Upper lobe of left lung (tissue), 4 donors: ENCODE measurements around the gene FOXP1.

Source experiments
- POLR2A ChIP-seq, 4 donors: fragments of 450-650 bp; IDR thresholded peaks; one replicate each; pipeline ENCODE4 v1.5.1; 2016 to 2017; ENCODE audit warnings: antibody characterized with exemption in 4 of 4, mild to moderate bottlenecking in 2 of 4
- TF ChIP-seq, protein P1 (sequence below), 6 experiments: fragments of 450-650 bp in 4 of 6; fragments of 200-600 bp in 2 of 6; sonication (generic) in 2 of 6; IDR thresholded peaks; one replicate each; pipeline ENCODE4 v1.5.1; 2016 to 2019; ENCODE audit warnings: antibody characterized with exemption in 6 of 6

DNA sequence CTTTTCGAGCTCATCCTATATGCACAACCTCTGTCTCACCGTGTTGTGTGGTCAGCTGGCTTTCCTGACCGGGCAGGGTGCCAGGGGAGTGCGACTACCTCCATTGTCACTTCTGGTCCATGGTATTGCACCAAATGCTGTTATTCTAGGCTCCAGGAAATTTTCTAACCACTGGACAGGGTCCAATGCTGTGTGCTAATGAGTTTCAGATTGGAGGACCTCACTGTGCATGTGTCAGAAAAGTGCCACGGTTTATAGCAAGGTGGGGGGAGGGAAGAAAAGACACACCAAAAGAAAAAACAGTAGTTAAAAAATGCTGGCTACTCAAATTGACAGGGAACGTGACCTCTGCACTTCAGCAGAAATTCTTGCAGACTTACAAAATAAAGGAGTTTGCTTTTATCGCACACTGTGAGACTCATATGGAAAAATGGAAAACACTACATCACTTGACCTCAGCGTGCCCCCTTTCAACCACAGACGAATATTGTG, 480.1 kb downstream of the FOXP1 start:
- TF ChIP-seq, protein P1, sequence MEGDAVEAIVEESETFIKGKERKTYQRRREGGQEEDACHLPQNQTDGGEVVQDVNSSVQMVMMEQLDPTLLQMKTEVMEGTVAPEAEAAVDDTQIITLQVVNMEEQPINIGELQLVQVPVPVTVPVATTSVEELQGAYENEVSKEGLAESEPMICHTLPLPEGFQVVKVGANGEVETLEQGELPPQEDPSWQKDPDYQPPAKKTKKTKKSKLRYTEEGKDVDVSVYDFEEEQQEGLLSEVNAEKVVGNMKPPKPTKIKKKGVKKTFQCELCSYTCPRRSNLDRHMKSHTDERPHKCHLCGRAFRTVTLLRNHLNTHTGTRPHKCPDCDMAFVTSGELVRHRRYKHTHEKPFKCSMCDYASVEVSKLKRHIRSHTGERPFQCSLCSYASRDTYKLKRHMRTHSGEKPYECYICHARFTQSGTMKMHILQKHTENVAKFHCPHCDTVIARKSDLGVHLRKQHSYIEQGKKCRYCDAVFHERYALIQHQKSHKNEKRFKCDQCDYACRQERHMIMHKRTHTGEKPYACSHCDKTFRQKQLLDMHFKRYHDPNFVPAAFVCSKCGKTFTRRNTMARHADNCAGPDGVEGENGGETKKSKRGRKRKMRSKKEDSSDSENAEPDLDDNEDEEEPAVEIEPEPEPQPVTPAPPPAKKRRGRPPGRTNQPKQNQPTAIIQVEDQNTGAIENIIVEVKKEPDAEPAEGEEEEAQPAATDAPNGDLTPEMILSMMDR (IDR thresholded peaks at IDR 0.05): no peak
- no peak for TF ChIP-seq POLR2A (IDR thresholded peaks at IDR 0.05)
